K562 (cell line): ENCODE results near the gene PRF1. TPM values are rescaled to one million over a fixed set of nuclear protein-coding genes. Genes with fewer than 3 reads are reported as not detected.

Source experiments
- EGR1 ChIP-seq: fragments of 450-650 bp; conservative IDR thresholded peaks from 2 replicates; pipeline ENCODE4 v1.6.1; 2017; ENCODE audit warnings: mild to moderate bottlenecking
- ETV1 ChIP-seq: fragments of 450-650 bp; conservative IDR thresholded peaks from 2 replicates; pipeline ENCODE4 v1.6.1; 2016; ENCODE audit warnings: missing genetic modification characterization, control low read depth, low read depth, missing compliant biosample characterization
- FOXP1 ChIP-seq: sonication (generic); formaldehyde crosslinking; IDR thresholded peaks from 2 replicates; pipeline ENCODE4 v1.8.0; 2022; ENCODE audit warnings: mild to moderate bottlenecking, missing genetic modification reagents
- GTF2F1 ChIP-seq: IDR thresholded peaks from 2 replicates; pipeline ENCODE4 v1.6.1; 2011; ENCODE audit warnings: low read depth, low read length, improper control_type of control experiment
- MCM5 ChIP-seq: fragments of 450-650 bp; IDR thresholded peaks from 2 replicates; pipeline ENCODE4 v1.6.1; 2016; ENCODE audit warnings: low read depth
- NR2C2 ChIP-seq, 2 experiments: fragments of 200-800 bp in 1 of 2; sonication (Bioruptor generic) in 1 of 2; sonication (generic) in 1 of 2; formaldehyde crosslinking in 1 of 2; IDR thresholded peaks; 2 replicates each; pipeline versions ENCODE4 v1.6.1 to v1.8.0; 2016 to 2022; ENCODE audit warnings: mild to moderate bottlenecking in 1 of 2, missing compliant biosample characterization in 1 of 2, missing genetic modification characterization in 1 of 2, missing genetic modification reagents in 1 of 2
- PKNOX1 ChIP-seq: fragments of 450-650 bp; IDR thresholded peaks from 2 replicates; pipeline ENCODE4 v1.6.1; 2016
- RBFOX2 ChIP-seq: fragments of 200-400 bp; formaldehyde crosslinking; IDR thresholded peaks from 2 replicates; pipeline ENCODE4 v1.6.1; 2017; ENCODE audit warnings: low read depth, mild to moderate bottlenecking, low read length, moderate library complexity
- SMC3 ChIP-seq: conservative IDR thresholded peaks from 2 replicates; pipeline ENCODE4 v1.6.1; 2011; ENCODE audit warnings: low read depth, low read length, improper control_type of control experiment; ENCODE audit not compliant: insufficient read depth
- SRSF9 ChIP-seq: fragments of 200-400 bp; formaldehyde crosslinking; IDR thresholded peaks from 2 replicates; pipeline ENCODE4 v1.6.1; 2017; ENCODE audit warnings: low read depth, low read length, borderline replicate concordance
- ZNF146 ChIP-seq: IDR thresholded peaks from one replicate; pipeline ENCODE4 v1.6.1; 2018; ENCODE audit warnings: missing compliant biosample characterization; ENCODE audit not compliant: unreplicated experiment
- ZNF24 ChIP-seq: fragments of 450-650 bp; IDR thresholded peaks from 2 replicates; pipeline ENCODE4 v1.6.1; 2016
- polyA plus RNA-seq, 8 experiments: library from polyadenylated mRNA; depleted of rRNA in 4 of 8; stranded (reverse) in 5 of 8; unstranded in 3 of 8; fragments of >200 nt; fragmentation: Nextera tagmentation in 2 of 8; fragmentation: Illumina TruSeq in 1 of 8; extraction: Ambion mirVana in 2 of 8; extraction: Trizol in 1 of 8; gene quantifications; 2 replicates each; pipeline versions ENCODE4 v1.2.1 to v1.2.3, GENCODE V29; 2011 to 2014; ENCODE audit warnings: inconsistent platforms in 1 of 8, missing spikeins in 1 of 8
- total RNA-seq, 7 experiments: library from RNA; depleted of rRNA in 6 of 7; stranded (reverse); fragments of >200 nt in 6 of 7; fragmentation: Illumina TruSeq in 2 of 7; extraction: Trizol in 2 of 7; gene quantifications; 2 replicates each; pipeline versions ENCODE4 v1.2.1 to v1.2.3, GENCODE V29; 2011 to 2021; ENCODE audit warnings: low replicate concordance in 1 of 7

The PRF1 gene
- total and polyA plus RNA-seq, 9 of the 15 experiments (the other 6 are each of a cell fraction or from before 2014, with no cell fraction given) = 3.8 to 8.6 (median 6.3) TPM

DNA sequence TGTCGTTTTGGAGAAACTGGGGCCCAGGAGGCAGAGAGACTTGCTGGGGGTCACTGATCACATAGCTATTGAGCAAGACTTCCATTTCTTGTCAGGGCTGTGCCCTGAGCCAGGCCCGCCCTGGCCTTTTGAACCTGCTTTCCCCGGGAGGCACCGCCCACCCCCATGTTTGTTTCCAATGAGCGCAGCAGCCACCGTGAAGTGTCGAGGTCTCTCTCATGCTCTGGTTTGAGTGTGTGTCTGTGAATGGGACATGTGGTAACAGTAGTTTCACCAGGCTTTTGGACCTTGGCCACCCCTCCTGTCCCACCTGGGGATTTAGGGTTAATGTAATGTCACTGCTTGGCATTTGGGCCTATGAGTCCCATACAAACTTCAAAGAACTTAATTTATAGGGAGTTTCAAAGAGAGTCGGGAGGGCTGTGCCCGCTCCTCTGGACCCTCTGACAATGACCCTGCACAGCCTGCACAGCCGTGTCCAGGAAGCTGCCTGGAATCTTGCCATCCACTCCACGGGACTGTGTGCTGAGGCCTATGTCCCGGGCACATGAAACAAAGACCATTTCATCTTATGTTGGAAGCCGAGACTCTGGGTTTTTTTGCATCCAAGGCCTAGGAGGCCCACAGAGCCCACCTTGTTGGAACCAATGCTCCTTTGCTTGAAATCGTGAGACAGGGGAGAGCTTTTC lies 6.3 kb downstream of the PRF1 start (continued):
- TF ChIP-seq SRSF9 (no peak), GTF2F1 (0 out of 2 replicates have a peak, but pooled peaks have one; percentile 30), ZNF24 (0 out of 2 replicates have a peak, but pooled peaks have one; percentile 19), MCM5 (no peak), EGR1 (0 out of 2 replicates have a peak, but pooled peaks have one; percentile 13), FOXP1 (no peak), NR2C2 (CRISPR knock-in tag; IDR thresholded peaks at IDR 0.05) (no peak; the same call in 1 of the 2 replicates), NR2C2 (tag; IDR thresholded peaks at IDR 0.05) (peak; percentile 59; the same call in 1 of the 2 replicates), RBFOX2 (no peak), ETV1 (tag) (no peak), SMC3 (no peak), ZNF146 (CRISPR knock-in tag) (no peak), PKNOX1 (0 out of 2 replicates have a peak, but pooled peaks have one; percentile 4)
- TF ChIP-seq, all 486 proteins: peak for 28
